ENCODE results near the gene DONSON.
A peak's percentile ranks its signal among the peaks of the same experiment; 100 is the strongest.

Gene DONSON

GRCh38 chr21:33560965-33561364 lies 27.5 kb downstream of the DONSON start:
- DNase-seq, result no peak

- no peak for DNase-seq
Measured at GRCh38 chr21:33559813-33560212, 28.7 kb downstream of the DONSON start.

GRCh38 chr21:33558777-33559421 lies 29.6 kb downstream of the DONSON start:
- no peak for DNase-seq

GRCh38 chr21:33557447-33557846 lies 31.0 kb downstream of the DONSON start:
- DNase-seq, result no peak

GRCh38 chr21:33554982-33555344 lies 33.5 kb downstream of the DONSON start:
- no peak for DNase-seq

- DNase-seq, result no peak
Measured at GRCh38 chr21:33554236-33554981, 34.1 kb downstream of the DONSON start.

GRCh38 chr21:33552999-33553598 lies 35.4 kb downstream of the DONSON start:
- DNase-seq, result no peak

- DNase-seq, result no peak
Measured at GRCh38 chr21:33552093-33552998, 36.1 kb downstream of the DONSON start.

- no peak for DNase-seq
Measured at GRCh38 chr21:33551664-33552063, 36.8 kb downstream of the DONSON start.

GRCh38 chr21:33550772-33551660 lies 37.5 kb downstream of the DONSON start:
- DNase-seq, result no peak

- DNase-seq, result no peak
Measured at GRCh38 chr21:33549848-33550771, 38.4 kb downstream of the DONSON start.

GRCh38 chr21:33546086-33546485 lies 42.4 kb downstream of the DONSON start:
- no peak for DNase-seq

- no peak for DNase-seq
Measured at GRCh38 chr21:33544451-33545195, 43.9 kb downstream of the DONSON start.

- DNase-seq, result no peak
Measured at GRCh38 chr21:33543505-33544129, 44.9 kb downstream of the DONSON start.

GRCh38 chr21:33542640-33543504 lies 45.6 kb downstream of the DONSON start, which contains the start of gene SON:
TSS of gene SON (plus strand) at chr21:33543038. CDS start at chr21:33543093, 55 bp downstream.
- DNase-seq, result peak; percentile 99

- DNase-seq, result peak; percentile 75
Measured at GRCh38 chr21:33541756-33542639, 46.5 kb downstream of the DONSON start, which contains the start of gene GART. TSS of gene GART (minus strand) at chr21:33542117. CDS start at chr21:33539315, 2,802 bp downstream.

- peak; percentile 2 for DNase-seq
Measured at GRCh38 chr21:33541105-33541711, 47.3 kb downstream of the DONSON start.
